ENCODE measurements around the gene OR4F15.
"Not testable (repeated sequence)": the region's sequence is repeated elsewhere in the genome, so short reads cannot be mapped to it uniquely, and the experiment has no call there.

The OR4F15 gene
- total RNA-seq: 0 to 0.07 reads per million in 2 donors

DNA sequence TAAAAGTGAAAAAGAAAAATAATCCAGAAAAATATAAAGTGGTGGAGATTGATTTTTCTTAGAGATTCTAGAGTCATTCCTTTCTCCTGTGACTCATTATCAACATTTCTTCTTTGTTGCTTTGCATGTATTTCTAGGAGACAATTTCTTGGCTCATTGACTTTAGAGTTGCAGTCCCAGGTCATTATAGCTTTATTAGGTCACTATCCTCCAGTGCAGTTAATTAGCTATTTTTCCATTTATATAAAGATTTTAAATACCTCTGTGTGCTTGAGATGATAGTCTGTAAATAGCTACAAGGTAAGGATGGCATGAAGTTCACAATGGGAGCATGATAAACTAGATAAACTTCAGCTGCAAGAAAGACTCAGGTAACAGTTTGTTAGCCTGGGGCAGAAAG, at the start of gene OR4F15:
Gene OR4F15 (plus strand): TSS at position 301 of the 400 bp plus-strand sequence. CDS start 5,985 bp downstream, outside the sequence.
- no peak for DNase-seq

- DNase-seq: not testable (repeated sequence)
Observed at GRCh38 chr15:101764669-101765339, 47.2 kb upstream of the OR4F15 start.

DNA sequence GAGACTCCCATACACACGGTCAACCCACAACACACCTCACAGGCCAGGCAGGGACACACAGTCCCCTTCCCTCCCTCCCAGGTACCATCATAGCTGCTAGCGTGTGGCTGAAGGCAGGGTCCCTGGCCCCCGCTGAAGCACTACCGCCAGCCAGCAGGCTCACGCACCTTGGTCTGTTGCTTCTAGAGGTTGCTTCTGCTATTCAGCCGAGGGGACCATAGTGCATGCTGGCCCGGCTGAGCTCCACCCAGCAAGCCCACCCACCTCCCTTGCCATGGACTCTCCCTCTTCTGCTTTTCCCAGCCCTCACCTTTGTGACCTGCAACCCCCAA, 46.7 kb upstream of the OR4F15 start:
- DNase-seq: not testable (repeated sequence)

- no peak for DNase-seq
Observed at GRCh38 chr15:101765772-101766456, 46.1 kb upstream of the OR4F15 start.

GRCh38 chr15:101767083-101767640, 44.8 kb upstream of the OR4F15 start:
- not testable (repeated sequence) for DNase-seq

GRCh38 chr15:101772921-101773320, 39.1 kb upstream of the OR4F15 start:
- no peak for DNase-seq

- DNase-seq: no peak
Observed at GRCh38 chr15:101773496-101774100, 38.4 kb upstream of the OR4F15 start.

DNA sequence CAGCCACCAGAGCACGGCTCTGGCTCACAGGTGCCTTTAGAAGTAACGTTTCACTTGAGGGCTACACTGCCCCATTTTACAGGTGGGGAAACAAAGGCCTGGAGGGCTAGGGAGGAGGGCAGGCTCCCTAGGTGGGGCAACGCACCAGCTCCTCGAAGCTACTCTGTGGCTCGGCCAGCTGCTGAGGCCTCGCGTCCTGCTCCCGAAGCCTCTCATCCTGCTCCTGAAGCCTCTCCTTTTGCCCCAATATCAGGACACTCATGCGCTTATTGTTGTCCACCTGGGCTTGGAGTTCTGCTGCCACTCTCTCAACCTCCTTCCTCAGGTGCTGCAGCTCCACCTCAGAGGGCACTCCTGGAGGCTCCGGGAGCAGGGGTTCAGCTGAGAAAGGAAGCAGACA, 36.9 kb upstream of the OR4F15 start:
- no peak for DNase-seq

- not testable (repeated sequence) for DNase-seq
Observed at GRCh38 chr15:101778576-101778975, 33.4 kb upstream of the OR4F15 start.

DNA sequence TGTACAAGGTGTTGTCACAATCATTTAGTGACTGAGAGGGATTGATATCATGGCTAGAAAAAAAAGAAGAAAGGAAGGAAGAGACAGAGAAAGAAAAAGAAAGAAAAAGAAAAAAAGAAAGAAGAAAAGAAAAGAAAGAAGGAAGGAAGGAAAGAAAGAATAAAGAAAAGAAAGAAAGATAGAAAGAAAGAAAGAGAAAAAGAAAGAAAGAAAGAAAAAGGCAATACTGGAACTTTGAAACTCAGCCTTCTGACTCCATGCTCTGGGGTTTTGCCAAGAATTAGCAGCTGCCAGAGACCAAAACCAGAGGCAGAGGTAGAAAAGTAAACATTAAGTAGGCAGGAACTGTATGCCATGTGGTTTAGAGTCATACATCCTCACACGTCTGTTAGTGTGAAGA, 31.8 kb upstream of the OR4F15 start:
- not testable (repeated sequence) for DNase-seq

- no peak for DNase-seq
Observed at GRCh38 chr15:101781928-101782327, 30.1 kb upstream of the OR4F15 start.

DNA sequence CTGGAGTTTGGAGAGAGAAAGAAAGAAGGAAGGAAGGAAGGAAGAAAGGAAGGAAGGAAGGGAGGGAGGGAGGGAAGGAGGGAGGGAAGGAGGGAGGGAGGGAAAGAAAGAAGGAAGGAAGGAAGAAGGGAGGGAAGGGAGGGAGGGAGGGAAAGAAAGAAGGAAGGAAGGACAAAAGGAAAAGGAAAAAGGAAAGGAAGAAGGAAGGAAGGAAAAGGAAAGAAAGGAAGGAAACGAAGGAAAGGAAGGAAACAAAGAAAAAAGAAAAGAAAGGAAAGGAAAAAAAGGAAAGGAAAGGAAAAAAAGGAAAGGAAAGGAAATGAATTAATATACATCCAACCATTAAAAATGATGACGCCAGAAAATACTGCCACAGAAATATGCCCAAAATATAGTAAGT, 27.4 kb upstream of the OR4F15 start:
- no peak for DNase-seq

DNA sequence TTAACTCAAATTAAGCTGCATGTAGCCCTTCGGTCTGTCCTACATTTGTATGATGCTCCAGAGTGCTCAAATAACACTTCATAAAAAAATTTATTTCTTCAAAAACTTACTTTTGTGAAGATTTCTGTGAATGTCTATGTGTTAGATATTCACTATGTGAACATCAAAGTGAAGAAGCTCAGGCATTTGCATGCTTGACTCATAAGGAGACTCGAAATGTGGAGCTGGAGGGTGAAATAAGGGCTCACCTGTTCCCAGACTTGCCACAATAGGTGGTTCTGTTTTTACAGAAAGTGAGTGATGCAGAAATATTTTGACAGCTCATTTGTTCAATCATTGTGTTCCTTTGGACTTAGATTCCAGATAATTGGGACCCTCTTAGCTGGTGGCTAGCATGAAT, 25.6 kb upstream of the OR4F15 start:
- DNase-seq: not testable (repeated sequence)

DNA sequence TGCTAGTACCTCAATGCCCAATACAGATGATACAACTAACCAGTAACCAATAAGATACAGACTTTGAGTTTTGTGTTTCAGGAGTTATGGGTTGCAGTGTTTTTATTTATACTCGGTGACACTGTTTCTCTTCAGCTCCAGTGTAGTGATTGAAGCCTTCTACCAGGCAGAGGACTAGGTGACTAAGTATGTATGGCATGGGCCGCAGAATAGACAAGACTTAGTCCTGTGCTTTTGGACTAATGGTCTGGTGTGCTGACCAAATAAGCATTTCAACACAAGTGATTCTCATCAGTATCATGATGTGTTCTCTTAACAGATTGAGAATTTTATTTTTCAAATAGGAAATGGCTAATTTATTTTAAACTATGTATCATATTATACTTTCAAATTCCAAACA, 24.0 kb upstream of the OR4F15 start:
- DNase-seq: not testable (repeated sequence)

DNA sequence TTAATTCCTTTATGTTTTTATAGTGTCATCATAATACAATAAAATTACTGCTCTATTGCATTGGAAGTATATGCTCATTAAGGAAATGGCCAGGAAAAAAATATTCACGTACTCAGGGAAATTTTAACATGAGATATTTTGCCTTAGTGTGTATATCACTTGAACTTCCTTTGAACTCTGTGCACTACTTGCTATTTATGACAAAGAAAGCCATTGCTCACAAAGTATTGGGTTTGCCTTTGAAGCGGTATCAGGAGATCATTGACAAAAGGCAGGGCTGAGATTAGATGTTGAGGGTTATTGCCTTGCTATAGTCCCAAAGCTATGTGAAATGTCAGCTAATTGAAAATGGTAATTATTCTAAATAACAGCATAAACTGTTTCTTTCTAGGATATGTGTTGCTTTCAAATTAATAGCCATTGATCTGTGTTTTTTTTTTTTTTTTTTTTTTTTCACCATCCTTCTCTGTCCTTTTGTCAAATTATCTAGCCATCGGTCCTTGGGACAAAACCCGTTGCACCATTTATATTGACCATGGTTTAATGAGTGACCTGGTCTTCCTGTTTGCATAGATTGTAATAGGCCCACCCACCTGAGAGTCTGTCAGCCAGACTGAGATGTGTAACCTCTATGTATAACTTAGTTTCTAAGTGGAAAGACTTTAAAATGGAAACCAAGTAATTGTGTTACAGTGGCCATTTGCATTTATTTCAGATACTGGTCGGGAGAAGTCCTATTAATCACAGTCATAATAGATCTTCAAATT, 23.3 kb upstream of the OR4F15 start:
- DNase-seq: not testable (repeated sequence)

- not testable (repeated sequence) for DNase-seq
Observed at GRCh38 chr15:101790748-101791147, 21.3 kb upstream of the OR4F15 start.

- not testable (repeated sequence) for DNase-seq
Observed at GRCh38 chr15:101793981-101794380, 18.0 kb upstream of the OR4F15 start.

GRCh38 chr15:101795455-101795854, 16.5 kb upstream of the OR4F15 start:
- DNase-seq: no peak

- no peak for DNase-seq
Observed at GRCh38 chr15:101799665-101800064, 12.3 kb upstream of the OR4F15 start.

- no peak for DNase-seq
Observed at GRCh38 chr15:101801048-101801447, 11.0 kb upstream of the OR4F15 start.

DNA sequence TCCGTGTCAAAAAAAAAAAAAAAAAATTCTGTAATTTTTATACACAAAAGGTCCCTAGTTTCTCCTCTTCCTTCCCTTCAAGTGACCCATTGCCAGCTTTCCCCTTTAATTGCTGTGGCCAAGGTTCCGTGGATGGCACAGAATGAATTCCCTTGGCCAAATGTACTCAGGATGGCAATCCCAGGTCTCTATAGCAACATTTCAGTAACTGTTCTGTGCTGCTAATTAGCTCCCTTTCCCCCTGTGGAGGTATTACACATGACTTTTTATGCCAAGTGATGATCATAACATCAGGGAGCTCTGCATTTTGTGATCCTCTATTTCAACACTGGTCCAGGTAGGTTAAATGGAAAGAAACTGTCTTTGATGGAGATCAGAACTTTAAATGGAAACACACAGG, 8.8 kb upstream of the OR4F15 start, which contains the start of gene OR4F6:
Gene OR4F6 (plus strand): TSS at position 301 of the 400 bp plus-strand sequence. CDS start 2,211 bp downstream, outside the sequence.
- no peak for DNase-seq

DNA sequence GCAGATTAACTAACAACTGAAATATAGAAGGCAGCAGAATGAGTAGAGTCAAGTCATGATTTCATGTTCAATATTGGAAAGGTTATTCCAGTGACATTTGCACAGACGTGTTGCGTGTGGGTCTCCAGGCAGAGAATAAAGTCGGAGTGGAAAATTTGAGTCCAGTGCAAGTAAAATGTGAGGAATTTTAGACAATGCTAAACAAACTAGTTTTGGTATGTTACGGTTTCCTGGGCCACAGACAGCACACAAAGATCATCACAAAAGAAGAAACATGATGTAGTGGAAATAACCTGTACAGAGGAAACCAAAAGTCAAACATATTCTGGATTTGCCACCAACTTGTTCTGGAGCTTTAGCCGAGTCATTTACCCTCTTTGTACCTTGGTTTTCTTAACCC, 8.3 kb upstream of the OR4F15 start:
- no peak for DNase-seq

- DNase-seq: no peak
Observed at GRCh38 chr15:101804375-101804774, 7.6 kb upstream of the OR4F15 start.
